B cell (primary cell): Measurements from ENCODE around the gene NOS1AP. TPM values are rescaled to one million over a fixed set of nuclear protein-coding genes. Genes with fewer than 3 reads are reported as not detected.

ENCODE experiments used
- ATAC-seq: fragments of 200-7000 bp; cut with Tn5 transposase; one replicate; pipeline ENCODE4 v1.10.0; 2021; ENCODE audit warnings: low read depth, mild to moderate bottlenecking, moderate number of reproducible peaks, moderate library complexity
- CTCF ChIA-PET: fragments of 350-600 bp; sonication (Branson Sonifier 250); formaldehyde crosslinking; loops from one replicate; lab custom pipeline; 2021; ENCODE audit warnings: antibody characterized with exemption, inconsistent platforms; lab: Charles Lee
- POLR2A ChIA-PET: fragments of 350-600 bp; sonication (Branson Sonifier 250); formaldehyde crosslinking; loops from one replicate; lab custom pipeline; 2021; ENCODE audit warnings: antibody characterized with exemption; lab: Charles Lee
- DNase-seq: peaks from one replicate; pipeline ENCODE4 v3.0.0; 2013
- H2AFZ ChIP-seq: 2 replicates; pipeline ENCODE4 v1.6.1; 2012; ENCODE audit warnings: mild to moderate bottlenecking, low read depth, low read length; ENCODE audit not compliant: insufficient read depth, poor library complexity, severe bottlenecking
- H3K27ac ChIP-seq, 2 donors: 1 replicate in 1 of 2; 2 replicates in 1 of 2; pipeline ENCODE4 v1.5.1; 2012 to 2013; ENCODE audit warnings: low read length in 2 of 2, mild to moderate bottlenecking in 2 of 2, moderate library complexity in 1 of 2
- H3K27me3 ChIP-seq, 4 experiments: fragments of 200-600 bp in 1 of 4; sonication (generic) in 1 of 4; replicated peaks in 1 of 4; 1 replicate in 2 of 4; 2 replicates in 2 of 4; pipeline versions ENCODE4 v1.6.1 to v1.7.0; 2013 to 2016; ENCODE audit warnings: low read length in 3 of 4, mild to moderate bottlenecking in 2 of 4, mixed read lengths in 1 of 4, moderate library complexity in 1 of 4; ENCODE audit not compliant: insufficient read depth in 4 of 4, control insufficient read depth in 3 of 4; ENCODE audit errors: control extremely low read depth in 1 of 4
- H3K36me3 ChIP-seq, 2 experiments: replicated peaks in 1 of 2; 1 replicate in 1 of 2; 2 replicates in 1 of 2; pipeline versions ENCODE4 v1.6.1 to v1.7.1; 2013; ENCODE audit warnings: low read length in 1 of 2; ENCODE audit not compliant: insufficient read depth in 2 of 2, control insufficient read depth in 1 of 2; ENCODE audit errors: control extremely low read depth in 1 of 2, extremely low read depth in 1 of 2
- H3K4me1 ChIP-seq, 2 donors: fragments of 200-600 bp in 1 of 2; sonication (generic) in 1 of 2; 1 replicate in 1 of 2; 2 replicates in 1 of 2; pipeline versions ENCODE4 v1.5.1 to v1.6.1; 2013 to 2017; ENCODE audit warnings: low read length in 2 of 2; ENCODE audit not compliant: control insufficient read depth in 2 of 2, insufficient read depth in 2 of 2
- H3K4me2 ChIP-seq: replicated peaks from 2 replicates; pipeline ENCODE3; 2012; ENCODE audit warnings: mild to moderate bottlenecking, low read depth, low read length; ENCODE audit not compliant: poor library complexity, severe bottlenecking
- H3K4me3 ChIP-seq, 5 experiments: fragments of 200-600 bp in 1 of 5; sonication (generic) in 1 of 5; 1 replicate in 3 of 5; 2 replicates in 2 of 5; pipeline versions ENCODE4 v1.5.1 to v1.7.0; 2011 to 2016; ENCODE audit warnings: low read length in 4 of 5, mild to moderate bottlenecking in 4 of 5, low read depth in 2 of 5, control low read depth in 1 of 5, moderate library complexity in 1 of 5; ENCODE audit not compliant: insufficient read depth in 1 of 5; ENCODE audit errors: control extremely low read depth in 1 of 5, extremely low read depth in 1 of 5
- H3K79me2 ChIP-seq: fragments of 200-600 bp; sonication (generic); one replicate; pipeline ENCODE4 v1.6.0; 2016; ENCODE audit warnings: low read length; ENCODE audit not compliant: control insufficient read depth, insufficient read depth
- H3K9ac ChIP-seq: fragments of 200-600 bp; sonication (generic); 2 replicates; pipeline ENCODE4 v1.6.1; 2017; ENCODE audit warnings: mild to moderate bottlenecking, low read length, moderate library complexity
- H3K9me3 ChIP-seq, 3 donors: one replicate each; pipeline versions ENCODE4 v1.6.1 to v1.7.1; 2013; ENCODE audit warnings: low read length in 2 of 3; ENCODE audit not compliant: control insufficient read depth in 2 of 3, insufficient read depth in 1 of 3; ENCODE audit errors: control extremely low read depth in 1 of 3
- H4K20me1 ChIP-seq: 2 replicates; pipeline ENCODE4 v1.6.0; 2012; ENCODE audit warnings: mild to moderate bottlenecking, low read length; ENCODE audit not compliant: insufficient read depth, control insufficient read depth, poor library complexity, severe bottlenecking
- H3K27ac Mint-ChIP-seq: one replicate; pipeline ENCODE4 v1.8.0; 2021; ENCODE audit warnings: mixed read lengths
- H3K27me3 Mint-ChIP-seq: one replicate; pipeline ENCODE4 v1.8.0; 2021; ENCODE audit warnings: mixed read lengths
- H3K4me1 Mint-ChIP-seq: one replicate; pipeline ENCODE4 v1.8.0; 2021; ENCODE audit warnings: mixed read lengths
- H3K4me3 Mint-ChIP-seq: one replicate; pipeline ENCODE4 v1.8.0; 2021; ENCODE audit warnings: mixed read lengths
- H3K9me3 Mint-ChIP-seq: one replicate; pipeline ENCODE4 v1.8.0; 2022; ENCODE audit warnings: mixed read lengths; ENCODE audit not compliant: insufficient read depth
- CTCF ChIP-seq: fragments of 200-600 bp; IDR thresholded peaks from one replicate; pipeline ENCODE4 v1.8.0; 2022; ENCODE audit warnings: antibody characterized with exemption, mild to moderate bottlenecking
- EZH2 ChIP-seq: IDR thresholded peaks from 2 replicates; pipeline ENCODE4 v1.6.1; 2012; ENCODE audit warnings: borderline replicate concordance, low read depth, mild to moderate bottlenecking, moderate library complexity, low read length; ENCODE audit not compliant: insufficient read depth, poor library complexity, severe bottlenecking
- WGBS: methylation state at CpG from one replicate; pipeline ENCODE4 v1.1.5; 2013; ENCODE audit warnings: missing lambda C conversion rate; ENCODE audit not compliant: insufficient coverage; 5-methylcytosine and 5-hydroxymethylcytosine counted together
- intact Hi-C: fragments of 100-400 bp; cut with micrococcal nuclease; formaldehyde crosslinking; loops from one replicate; pipeline ENCODE4 v1.10.0; 2022
- polyA plus RNA-seq: library from polyadenylated mRNA; depleted of rRNA; stranded (reverse); fragments of >200 nt; gene quantifications from 2 replicates; pipeline ENCODE4 v1.2.3, GENCODE V29; 2012
- total RNA-seq, 2 donors: library from RNA; stranded (reverse); fragments of 120-200 nt in 1 of 2; gene quantifications; 1 replicate in 1 of 2; 2 replicates in 1 of 2; pipeline versions ENCODE4 v1.2.3 to v1.2.4, GENCODE V29; 2013 to 2022

The NOS1AP gene
- total and polyA plus RNA-seq, 2 donors (not counting 1 experiment from before 2014, with no cell fraction given), result 0.32 TPM; not detected in 1

- ATAC-seq, result no peak
- Mint-ChIP-seq H3K27me3 (peaks cover 68% of the 10 kb centered on the region), H3K27ac (no peak overlapping the region), H3K9me3 (no peaks in the 10 kb centered on the region), H3K4me3 (no peak overlapping the region), H3K4me1 (peaks cover 3% of the 10 kb centered on the region)
- peaks cover 4 to 5% of the 10 kb centered on the region in 2 donors for H3K4me1 ChIP-seq
- H3K27me3 ChIP-seq, result peaks cover 0 to 10% (median 8%) of the 10 kb centered on the region in 4 experiments
- no peaks in the 10 kb centered on the region for H4K20me1 ChIP-seq
- DNase-seq, result no peak
- H3K9me3 ChIP-seq, result peaks cover 0 to 3% (median 0%) of the 10 kb centered on the region in 3 donors
- H3K79me2 ChIP-seq, result no peaks in the 10 kb centered on the region
- no peak overlapping the region for H2AFZ ChIP-seq
- WGBS, result no CpG with 5 or more reads among the region's 3 CpGs
- CTCF ChIA-PET, result no interaction called here
- no peak overlapping the region for H3K4me2 ChIP-seq
- intact Hi-C loops, result no loop called here
- POLR2A ChIA-PET, result no interaction called here
- no peaks in the 10 kb centered on the region for H3K36me3 ChIP-seq
- no peak overlapping the region for H3K9ac ChIP-seq
- no peak for TF ChIP-seq CTCF
- no peak for TF ChIP-seq EZH2
- no peak overlapping the region for H3K4me3 ChIP-seq
- H3K27ac ChIP-seq, result no peak overlapping the region
These were observed 38.7 kb upstream of the NOS1AP start for GRCh38 chr1:162030759-162031280.

GRCh38 chr1:162033428-162033827, 36.1 kb upstream of the NOS1AP start:
- Mint-ChIP-seq H3K4me1 (peaks cover 3% of the 10 kb centered on the region), H3K27me3 (peaks cover 63% of the 10 kb centered on the region), H3K4me3 (no peak overlapping the region), H3K27ac (no peak overlapping the region), H3K9me3 (no peaks in the 10 kb centered on the region)
- no peak overlapping the region for H3K4me2 ChIP-seq
- H3K9me3 ChIP-seq, result peaks cover 0 to 3% (median 0%) of the 10 kb centered on the region in 3 donors
- H3K36me3 ChIP-seq, result no peaks in the 10 kb centered on the region
- H3K4me3 ChIP-seq, result no peak overlapping the region
- peaks cover 4 to 5% of the 10 kb centered on the region in 2 donors for H3K4me1 ChIP-seq
- ChIA-PET POLR2A (no interaction called here), CTCF (interaction anchor here (1.4 kb wide), 1 partner anchor 241 kb away, joined by 3 read pairs; no protein-coding TSS in a partner anchor)
- H3K27me3 ChIP-seq, result peaks cover 0 to 10% (median 6%) of the 10 kb centered on the region in 4 experiments
- no peak overlapping the region for H2AFZ ChIP-seq
- no peaks in the 10 kb centered on the region for H3K79me2 ChIP-seq
- H4K20me1 ChIP-seq, result no peaks in the 10 kb centered on the region
- ATAC-seq, result no peak
- intact Hi-C loops, result no loop called here
- no peak for DNase-seq
- TF ChIP-seq CTCF, result no peak
- TF ChIP-seq EZH2, result no peak
- no peak overlapping the region for H3K27ac ChIP-seq
- WGBS, result 20% methylated on average over 6 of the region's 6 CpGs
- H3K9ac ChIP-seq, result no peak overlapping the region
